HG03520 (cell line): Measurements from ENCODE around the gene SRD5A1.

ENCODE experiments used
- ATAC-seq: cut with Tn5 transposase; IDR thresholded peaks from one replicate; pipeline ENCODE4 v1.9.1; 2021; ENCODE audit warnings: mild to moderate bottlenecking, moderate library complexity; ENCODE audit not compliant: unreplicated experiment

Gene SRD5A1

GRCh38 chr5:6723816-6724300 lies 90.6 kb downstream of the SRD5A1 start:
- no peak for ATAC-seq
